PC-3 (cell line): ENCODE results near the gene ANKRD23. TPM values are rescaled to one million over a fixed set of nuclear protein-coding genes. Genes with fewer than 3 reads are reported as not detected.

ENCODE experiments used
- ATAC-seq: fragments of 200-7000 bp; cut with Tn5 transposase; 2 replicates; pipeline ENCODE4 v1.9.1; 2020; ENCODE audit warnings: mild to moderate bottlenecking, moderate library complexity
- BruUV-seq: library from RNA; stranded (reverse); fragments of 400-500 nt; replicated peaks from 2 replicates; lab custom pipeline; 2021; lab: Mats Ljungman, UMichigan
- CTCF ChIA-PET: fragments of 300-600 bp; sonication (Branson Sonifier 250); formaldehyde crosslinking; loops from one replicate; lab custom pipeline; 2022; ENCODE audit warnings: antibody characterized with exemption; lab: Charles Lee
- POLR2A ChIA-PET: fragments of 300-600 bp; sonication (Branson Sonifier 250); formaldehyde crosslinking; loops from one replicate; lab custom pipeline; 2022; ENCODE audit warnings: antibody characterized with exemption; ENCODE audit not compliant: unreplicated experiment; lab: Charles Lee
- DNase-seq: peaks from one replicate; pipeline ENCODE4 v3.0.0-alpha.2; 2015
- H2AFZ ChIP-seq: fragments of 300-600 bp; sonication (generic); 2 replicates; pipeline ENCODE4 v1.6.0; 2016; ENCODE audit warnings: antibody characterized with exemption, low read length
- H3F3A ChIP-seq: fragments of 300-600 bp; sonication (generic); one replicate; pipeline ENCODE4 v1.6.0; 2017; ENCODE audit warnings: antibody characterized with exemption, low read length, control low read depth, mild to moderate bottlenecking; ENCODE audit not compliant: unreplicated experiment
- H3K27ac ChIP-seq: fragments of 300-600 bp; sonication (generic); 2 replicates; pipeline ENCODE4 v1.5.1; 2016; ENCODE audit warnings: mild to moderate bottlenecking, low read length
- H3K27me3 ChIP-seq: fragments of 300-600 bp; sonication (generic); 2 replicates; pipeline ENCODE4 v1.6.1; 2016; ENCODE audit warnings: low read length, mixed read lengths
- H3K36me3 ChIP-seq: fragments of 300-600 bp; sonication (generic); 2 replicates; pipeline ENCODE4 v1.6.1; 2016; ENCODE audit warnings: low read depth, mixed run types, low read length, mixed read lengths
- H3K4me1 ChIP-seq: fragments of 300-600 bp; sonication (generic); 2 replicates; pipeline ENCODE4 v1.5.1; 2016; ENCODE audit warnings: low read length; ENCODE audit not compliant: insufficient read depth
- H3K4me2 ChIP-seq: fragments of 300-600 bp; sonication (generic); 2 replicates; pipeline ENCODE4 v1.6.0; 2016; ENCODE audit warnings: low read length
- H3K4me3 ChIP-seq: fragments of 300-600 bp; sonication (generic); 2 replicates; pipeline ENCODE4 v1.5.1; 2016; ENCODE audit warnings: mild to moderate bottlenecking, low read length, mixed read lengths
- H3K79me2 ChIP-seq: fragments of 300-600 bp; sonication (generic); 2 replicates; pipeline ENCODE4 v1.6.1; 2017; ENCODE audit warnings: low read length, mixed read lengths
- H3K9ac ChIP-seq: fragments of 300-600 bp; sonication (generic); 2 replicates; pipeline ENCODE4 v1.6.0; 2016; ENCODE audit warnings: mild to moderate bottlenecking, low read length
- H3K9me2 ChIP-seq: fragments of 300-600 bp; sonication (generic); replicated peaks from 2 replicates; pipeline ENCODE4 v1.6.1; 2016; ENCODE audit warnings: mixed run types, low read length, mixed read lengths
- H3K9me3 ChIP-seq: fragments of 300-600 bp; sonication (generic); 2 replicates; pipeline ENCODE4 v1.6.1; 2016; ENCODE audit warnings: low read length, mixed read lengths
- H4K20me1 ChIP-seq: fragments of 300-600 bp; sonication (generic); 2 replicates; pipeline ENCODE4 v1.6.1; 2016; ENCODE audit warnings: low read length, mixed read lengths
- EZH2 ChIP-seq: fragments of 300-600 bp; sonication (generic); IDR thresholded peaks from one replicate; pipeline ENCODE4 v1.6.1; 2017; ENCODE audit warnings: antibody characterized with exemption, mild to moderate bottlenecking, low read length; ENCODE audit not compliant: unreplicated experiment
- EZH2phosphoT487 ChIP-seq: fragments of 300-600 bp; sonication (generic); IDR thresholded peaks from 2 replicates; pipeline ENCODE4 v1.6.1; 2018; ENCODE audit warnings: mild to moderate bottlenecking, antibody characterized with exemption, low read length, borderline replicate concordance
- intact Hi-C: fragments of 100-400 bp; cut with micrococcal nuclease; formaldehyde crosslinking; loops from 2 replicates; pipeline ENCODE4 v1.9.0; 2023
- total RNA-seq: library from RNA; depleted of rRNA; stranded (reverse); fragments of >200 nt; gene quantifications from 2 replicates; pipeline ENCODE4 v1.2.3, GENCODE V29; 2014
- TF ChIP-seq, protein P1 (sequence below): fragments of 300-600 bp; sonication (generic); conservative IDR thresholded peaks from 2 replicates; pipeline ENCODE4 v1.5.1; 2017; ENCODE audit warnings: antibody characterized with exemption, low read depth, mild to moderate bottlenecking, low read length

ANKRD23 gene
- total RNA-seq, 1 experiment from 2014 or later, result 8.2 TPM

DNA sequence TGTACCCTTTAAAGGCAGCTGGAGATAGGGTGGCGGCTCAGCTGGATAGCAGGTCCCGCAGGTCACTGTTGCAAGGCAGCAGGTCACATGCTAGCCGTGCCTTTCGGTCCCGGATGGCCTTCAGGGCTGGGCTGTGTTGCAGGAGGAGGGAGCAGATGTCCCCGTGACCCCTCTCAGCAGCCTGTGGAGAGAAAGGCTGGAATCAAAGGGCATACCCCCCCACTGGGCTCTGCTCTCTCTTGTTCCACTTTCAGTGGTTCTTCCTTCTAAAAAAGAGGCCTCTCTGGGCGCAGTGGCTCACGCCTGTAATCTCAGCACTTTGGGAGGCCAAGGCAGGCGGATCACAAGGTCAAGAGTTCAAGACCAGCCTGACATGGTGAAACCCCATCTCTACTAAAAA is 4.4 kb upstream of the ANKRD23 start:
- no peak for DNase-seq
- no peak overlapping the region for H3K4me2 ChIP-seq
- no peak overlapping the region for H3K9ac ChIP-seq
- BruUV-seq, result no TSS peak
- no peak for TF ChIP-seq EZH2phosphoT487
- no peak for TF ChIP-seq EZH2
- TF ChIP-seq, protein P1, sequence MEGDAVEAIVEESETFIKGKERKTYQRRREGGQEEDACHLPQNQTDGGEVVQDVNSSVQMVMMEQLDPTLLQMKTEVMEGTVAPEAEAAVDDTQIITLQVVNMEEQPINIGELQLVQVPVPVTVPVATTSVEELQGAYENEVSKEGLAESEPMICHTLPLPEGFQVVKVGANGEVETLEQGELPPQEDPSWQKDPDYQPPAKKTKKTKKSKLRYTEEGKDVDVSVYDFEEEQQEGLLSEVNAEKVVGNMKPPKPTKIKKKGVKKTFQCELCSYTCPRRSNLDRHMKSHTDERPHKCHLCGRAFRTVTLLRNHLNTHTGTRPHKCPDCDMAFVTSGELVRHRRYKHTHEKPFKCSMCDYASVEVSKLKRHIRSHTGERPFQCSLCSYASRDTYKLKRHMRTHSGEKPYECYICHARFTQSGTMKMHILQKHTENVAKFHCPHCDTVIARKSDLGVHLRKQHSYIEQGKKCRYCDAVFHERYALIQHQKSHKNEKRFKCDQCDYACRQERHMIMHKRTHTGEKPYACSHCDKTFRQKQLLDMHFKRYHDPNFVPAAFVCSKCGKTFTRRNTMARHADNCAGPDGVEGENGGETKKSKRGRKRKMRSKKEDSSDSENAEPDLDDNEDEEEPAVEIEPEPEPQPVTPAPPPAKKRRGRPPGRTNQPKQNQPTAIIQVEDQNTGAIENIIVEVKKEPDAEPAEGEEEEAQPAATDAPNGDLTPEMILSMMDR, result no peak
- no peak for ATAC-seq
- no peaks in the 10 kb centered on the region for H3K4me1 ChIP-seq
- no peak overlapping the region for H3K27ac ChIP-seq
- no peaks in the 10 kb centered on the region for H3K79me2 ChIP-seq
- H3K4me3 ChIP-seq, result no peak overlapping the region
- H3K36me3 ChIP-seq, result peaks cover 11% of the 10 kb centered on the region
- CTCF ChIA-PET, result interaction anchor here (0.6 kb wide), 1 partner anchor 59 kb away, joined by 3 read pairs; no protein-coding TSS in a partner anchor
- POLR2A ChIA-PET, result no interaction called here
- H4K20me1 ChIP-seq, result no peaks in the 10 kb centered on the region
- no peaks in the 10 kb centered on the region for H3F3A ChIP-seq
- no peaks in the 10 kb centered on the region for H3K9me3 ChIP-seq
- no peak overlapping the region for H2AFZ ChIP-seq
- intact Hi-C loops, result no loop called here
- H3K9me2 ChIP-seq, result no peaks in the 10 kb centered on the region
- no peaks in the 10 kb centered on the region for H3K27me3 ChIP-seq

DNA sequence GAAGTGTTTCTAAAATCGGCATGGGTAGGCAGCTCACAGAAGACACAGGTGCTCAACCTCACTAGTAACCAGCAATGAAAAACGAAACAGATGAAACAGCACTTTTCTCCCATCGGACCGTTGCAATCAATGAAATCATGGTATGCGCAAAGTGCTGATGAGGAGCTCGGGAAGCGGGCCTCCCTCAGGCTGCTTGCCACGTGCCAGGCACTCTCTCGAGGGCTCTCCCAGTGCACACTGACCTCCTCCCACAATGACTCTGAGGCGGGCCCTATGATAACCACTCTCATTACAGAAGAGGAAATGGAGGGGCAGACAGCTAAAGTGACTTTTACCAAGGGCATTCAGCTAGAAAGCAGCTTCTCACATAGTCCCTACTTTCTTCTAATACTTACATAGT is 3.8 kb upstream of the ANKRD23 start:
- Histone ChIP-seq H3K4me3 (no peak overlapping the region), H3K79me2 (no peaks in the 10 kb centered on the region), H4K20me1 (no peaks in the 10 kb centered on the region), H2AFZ (no peak overlapping the region), H3K9ac (no peak overlapping the region), H3K9me3 (no peaks in the 10 kb centered on the region), H3K27me3 (no peaks in the 10 kb centered on the region), H3K4me2 (no peak overlapping the region), H3F3A (no peaks in the 10 kb centered on the region), H3K27ac (no peak overlapping the region), H3K9me2 (no peaks in the 10 kb centered on the region), H3K4me1 (no peaks in the 10 kb centered on the region), H3K36me3 (peaks cover 11% of the 10 kb centered on the region)
- TF ChIP-seq EZH2phosphoT487 (no peak), EZH2 (no peak)
- TF ChIP-seq, protein P1, result no peak
- ATAC-seq (no peak), DNase-seq (no peak)
- ChIA-PET CTCF (no interaction called here), POLR2A (interaction anchor here (1.0 kb wide), 1 partner anchor 35 kb away, joined by 4 read pairs; no protein-coding TSS in a partner anchor)
- intact Hi-C loops, result no loop called here
- BruUV-seq, result no TSS peak

DNA sequence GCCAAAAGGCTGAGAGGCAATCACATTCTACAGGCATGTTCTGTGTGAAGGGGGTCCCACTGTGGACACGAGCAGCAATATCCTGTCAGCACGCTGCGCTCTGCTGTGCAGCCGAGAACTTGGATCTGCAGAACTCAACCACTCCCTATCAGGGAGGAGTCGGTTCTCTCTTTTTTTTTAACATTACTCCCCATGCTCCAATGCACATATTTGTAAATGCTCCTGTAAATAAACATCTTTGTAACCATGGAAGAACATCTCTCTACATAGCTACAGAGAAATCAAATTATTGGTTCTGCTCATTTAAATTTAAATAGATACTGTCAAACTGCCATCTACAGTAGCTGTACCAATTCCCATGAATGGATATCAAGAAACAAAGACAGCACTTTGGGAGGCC is 3.0 kb upstream of the ANKRD23 start:
- Histone ChIP-seq H3K9ac (no peak overlapping the region), H3F3A (no peaks in the 10 kb centered on the region), H3K4me3 (no peak overlapping the region), H2AFZ (no peak overlapping the region), H3K4me2 (no peak overlapping the region), H3K36me3 (peaks cover 11% of the 10 kb centered on the region), H3K27ac (no peak overlapping the region), H3K9me3 (no peaks in the 10 kb centered on the region), H4K20me1 (no peaks in the 10 kb centered on the region), H3K9me2 (no peaks in the 10 kb centered on the region), H3K79me2 (no peaks in the 10 kb centered on the region), H3K27me3 (no peaks in the 10 kb centered on the region), H3K4me1 (no peaks in the 10 kb centered on the region)
- POLR2A ChIA-PET, result interaction anchor here (1.0 kb wide), 1 partner anchor 36 kb away, joined by 4 read pairs; no protein-coding TSS in a partner anchor
- BruUV-seq, result no TSS peak
- ATAC-seq (no peak), DNase-seq (no peak)
- intact Hi-C loops, result no loop called here
- CTCF ChIA-PET, result no interaction called here
- TF ChIP-seq, protein P1, result no peak
- TF ChIP-seq EZH2 (no peak), EZH2phosphoT487 (no peak)
